Measurements from ENCODE around the gene G2E3.

DNA sequence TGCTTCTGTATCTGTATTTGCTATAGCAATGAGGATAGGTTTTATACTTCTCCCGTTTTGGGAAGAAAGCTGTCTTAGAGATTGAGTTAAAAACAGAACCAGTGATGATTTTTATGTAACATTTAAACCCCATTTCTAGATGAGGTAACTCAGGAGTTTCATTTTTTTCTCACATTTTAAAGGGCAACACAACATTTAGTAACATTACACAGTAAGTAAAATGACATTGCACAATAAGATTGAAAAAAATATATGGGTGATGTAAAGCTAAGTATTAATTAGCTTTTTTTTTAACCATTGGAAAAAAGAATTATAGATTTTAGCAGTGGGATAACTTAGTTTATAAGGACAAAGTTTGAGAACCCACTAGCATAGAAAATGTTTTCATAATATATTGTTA, 38.0 kb downstream of the G2E3 start:
- TF ChIP-seq, protein P1, sequence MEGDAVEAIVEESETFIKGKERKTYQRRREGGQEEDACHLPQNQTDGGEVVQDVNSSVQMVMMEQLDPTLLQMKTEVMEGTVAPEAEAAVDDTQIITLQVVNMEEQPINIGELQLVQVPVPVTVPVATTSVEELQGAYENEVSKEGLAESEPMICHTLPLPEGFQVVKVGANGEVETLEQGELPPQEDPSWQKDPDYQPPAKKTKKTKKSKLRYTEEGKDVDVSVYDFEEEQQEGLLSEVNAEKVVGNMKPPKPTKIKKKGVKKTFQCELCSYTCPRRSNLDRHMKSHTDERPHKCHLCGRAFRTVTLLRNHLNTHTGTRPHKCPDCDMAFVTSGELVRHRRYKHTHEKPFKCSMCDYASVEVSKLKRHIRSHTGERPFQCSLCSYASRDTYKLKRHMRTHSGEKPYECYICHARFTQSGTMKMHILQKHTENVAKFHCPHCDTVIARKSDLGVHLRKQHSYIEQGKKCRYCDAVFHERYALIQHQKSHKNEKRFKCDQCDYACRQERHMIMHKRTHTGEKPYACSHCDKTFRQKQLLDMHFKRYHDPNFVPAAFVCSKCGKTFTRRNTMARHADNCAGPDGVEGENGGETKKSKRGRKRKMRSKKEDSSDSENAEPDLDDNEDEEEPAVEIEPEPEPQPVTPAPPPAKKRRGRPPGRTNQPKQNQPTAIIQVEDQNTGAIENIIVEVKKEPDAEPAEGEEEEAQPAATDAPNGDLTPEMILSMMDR (IDR thresholded peaks at IDR 0.05; ENCODE audit: low read depth, low read length) = no peak
- TF ChIP-seq POLR2A (IDR thresholded peaks at IDR 0.05; ENCODE audit: extremely low read depth, insufficient read length) = no peak
- TF ChIP-seq, protein P2, sequence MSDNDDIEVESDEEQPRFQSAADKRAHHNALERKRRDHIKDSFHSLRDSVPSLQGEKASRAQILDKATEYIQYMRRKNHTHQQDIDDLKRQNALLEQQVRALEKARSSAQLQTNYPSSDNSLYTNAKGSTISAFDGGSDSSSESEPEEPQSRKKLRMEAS (IDR thresholded peaks at IDR 0.05; ENCODE audit: low read depth, low read length) = no peak
